Measurements from ENCODE around the gene PRPS1L1. TPM values are rescaled to one million over a fixed set of nuclear protein-coding genes. Genes with fewer than 3 reads are reported as not detected.

The PRPS1L1 gene
- total and polyA plus RNA-seq, 2 of the 8 experiments (the other 6 are each of a cell fraction or from before 2014, with no cell fraction given): not detected

DNA sequence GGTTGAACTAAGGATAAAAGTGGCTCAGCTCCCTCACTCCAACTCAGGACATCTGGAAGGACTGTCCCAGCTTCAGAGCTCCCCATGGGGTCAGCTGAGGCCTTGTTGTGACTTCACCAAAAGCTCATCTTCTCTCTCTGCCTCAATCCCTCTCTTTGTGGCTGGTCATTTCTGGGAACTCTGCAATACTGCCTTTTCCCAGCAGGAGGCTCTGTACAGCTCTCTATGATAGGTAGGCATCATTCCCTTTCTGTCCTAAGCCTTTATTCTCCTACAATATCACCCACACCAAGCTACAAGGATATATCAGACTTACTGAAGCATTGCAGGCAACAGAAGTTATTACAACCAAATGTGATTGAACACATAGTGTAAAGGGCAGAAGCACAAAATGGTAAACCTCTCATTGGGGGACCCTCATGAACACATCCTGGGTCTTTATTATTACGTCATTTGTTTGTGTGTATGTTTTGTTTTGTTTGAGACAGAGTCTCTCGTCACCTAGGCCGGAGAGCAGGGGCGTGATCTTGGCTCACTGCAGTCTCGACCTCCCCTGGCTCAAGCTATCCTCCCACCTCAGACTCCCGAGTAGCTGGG lies 36.7 kb upstream of the PRPS1L1 start (continued):
- TF ChIP-seq YY1 (IDR thresholded peaks at IDR 0.05; ENCODE audit: low read depth, low read length) (no peak), CBX8 (IDR thresholded peaks at IDR 0.05; ENCODE audit: borderline replicate concordance, low read depth, low read length) (no peak), NANOG (IDR thresholded peaks at IDR 0.05; ENCODE audit: insufficient read depth, low read depth, low read length, poor library complexity, severe bottlenecking) (no peak), RBBP5 (IDR thresholded peaks at IDR 0.05; ENCODE audit: borderline replicate concordance, low read depth, low read length) (no peak), SIN3A (conservative IDR thresholded peaks at IDR 0.05 in 1 of 2, IDR thresholded peaks at IDR 0.05 in 1 of 2; ENCODE audit: low read depth in 1 of 2, low read length in 2 of 2) (no peak)
